GM11168 (cell line): ENCODE measurements around the gene DRC1.
"Not testable (repeated sequence)": the region's sequence is repeated elsewhere in the genome, so short reads cannot be mapped to it uniquely, and the experiment has no call there.

ENCODE experiments used
- in situ Hi-C: fragments of 300-500 bp; cut with MboI; formaldehyde crosslinking; loops from one replicate; pipeline ENCODE4 v1.12.0; 2022; ENCODE audit warnings: low sequenced_read_pairs; ENCODE audit not compliant: unreplicated experiment

DRC1 gene

DNA sequence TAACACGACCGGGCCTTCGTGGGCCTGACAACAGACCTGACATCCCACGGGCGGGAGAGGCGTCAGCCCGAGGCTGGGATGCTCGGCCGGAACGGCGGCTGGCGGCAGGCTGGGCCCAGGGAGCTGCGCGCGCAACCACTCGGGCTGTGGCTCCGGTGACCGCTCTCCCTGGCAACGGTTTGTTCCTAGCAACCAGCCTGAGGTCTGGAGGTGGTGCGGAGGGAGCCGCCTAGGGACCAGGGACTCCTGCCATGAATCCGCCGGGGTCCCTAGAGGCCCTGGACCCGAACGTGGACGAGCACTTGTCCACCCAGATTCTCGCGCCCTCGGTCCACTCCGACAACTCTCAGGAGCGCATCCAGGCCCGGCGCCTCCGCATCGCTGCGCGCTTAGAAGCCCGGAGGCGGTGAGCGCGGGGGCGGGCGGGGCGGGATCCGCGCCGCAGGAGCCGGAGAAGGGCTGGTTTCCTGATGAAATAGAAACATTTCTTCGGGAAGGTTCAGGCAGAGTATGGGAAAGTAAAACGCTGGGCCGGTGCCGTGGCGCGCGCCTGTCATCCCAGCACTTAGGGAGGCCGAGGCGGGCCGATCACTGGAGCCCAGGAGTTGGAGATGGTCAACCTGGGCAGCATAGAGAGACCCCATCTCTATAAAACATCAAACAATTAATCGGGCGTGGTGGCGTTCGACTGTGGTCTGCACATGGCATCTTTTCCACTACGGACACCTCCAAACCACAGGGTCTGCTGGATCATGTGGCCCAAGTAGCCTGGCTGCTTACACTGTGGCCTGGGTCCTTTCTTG is at the start of gene DRC1:
TSS of gene DRC1 (plus strand) at position 182 of the 803 bp plus-strand sequence. CDS start at position 252, 70 bp downstream.
- in situ Hi-C loops, result no loop called here

- in situ Hi-C loops, result no loop called here
These were observed 48.8 kb upstream of the DRC1 start for GRCh38 chr2:26352892-26353291.

GRCh38 chr2:26354469-26354868 is 47.3 kb upstream of the DRC1 start:
- in situ Hi-C loops, result not testable (repeated sequence)

GRCh38 chr2:26355038-26355995 is 46.4 kb upstream of the DRC1 start:
- in situ Hi-C loops, result no loop called here

DNA sequence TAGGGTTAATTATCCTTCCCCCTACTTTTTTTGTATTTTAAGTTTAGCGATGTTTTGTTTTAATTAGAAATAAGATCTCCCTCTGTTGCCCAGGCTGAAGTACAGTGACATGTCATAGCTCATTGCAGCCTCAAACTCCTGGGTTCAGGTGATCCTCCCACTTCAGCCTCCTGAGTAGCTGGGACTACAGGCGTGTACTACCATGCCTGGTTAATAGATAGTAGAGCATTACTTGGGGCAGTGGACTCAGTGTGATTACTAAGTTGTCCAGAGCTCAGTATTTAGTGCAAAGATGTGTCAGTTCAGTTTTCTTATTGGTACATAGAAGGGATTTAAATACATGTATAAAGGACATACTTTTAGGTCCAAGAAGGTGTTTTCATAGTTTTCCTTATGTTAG is 45.6 kb upstream of the DRC1 start:
- in situ Hi-C loops, result no loop called here

DNA sequence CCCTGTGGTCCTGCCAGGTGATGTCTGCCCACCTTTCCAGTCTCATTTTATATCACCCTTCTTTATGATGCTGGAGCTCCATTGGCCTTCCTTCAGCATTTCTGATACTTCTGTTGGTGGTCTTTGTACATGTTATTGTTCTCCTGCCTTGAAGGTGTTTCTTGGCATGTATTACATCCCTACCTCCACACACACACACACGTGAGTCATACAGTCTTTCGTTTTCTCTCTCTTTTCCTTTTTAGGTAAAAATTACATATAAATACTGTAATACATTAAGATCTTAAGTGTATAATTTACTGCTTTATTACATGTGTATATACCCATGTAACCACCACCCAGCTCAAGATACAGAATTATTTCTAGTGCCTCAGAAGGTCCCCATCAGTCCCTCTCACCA is 44.9 kb upstream of the DRC1 start:
- in situ Hi-C loops, result no loop called here

DNA sequence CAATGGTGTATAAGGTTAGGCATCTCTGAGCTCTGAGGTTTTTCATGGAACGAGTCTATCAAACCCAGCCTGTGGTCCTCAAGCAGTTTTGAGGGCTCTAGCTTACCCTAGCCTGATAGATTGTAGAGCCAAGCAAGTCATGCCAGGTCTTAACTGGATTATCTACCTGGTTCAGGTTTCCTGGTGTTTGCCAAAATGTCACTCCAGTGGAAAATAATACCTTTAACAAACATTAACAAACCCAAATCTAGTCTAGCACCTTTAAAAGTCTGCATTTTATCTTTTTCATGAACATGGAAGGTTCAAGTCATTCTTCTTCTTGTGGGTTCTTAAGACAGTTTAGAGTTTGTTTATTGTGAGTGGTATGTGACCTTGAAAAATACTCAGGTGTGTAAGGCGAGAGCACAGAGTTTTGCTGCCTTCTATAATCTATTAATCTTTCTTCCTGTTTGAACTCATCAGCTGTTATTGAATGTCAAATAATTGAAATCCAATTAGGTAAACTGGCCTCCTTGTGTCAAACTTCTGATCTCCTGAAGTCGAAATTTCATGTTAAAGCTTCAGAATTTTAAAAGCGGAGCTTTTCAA is 41.7 kb upstream of the DRC1 start:
- in situ Hi-C loops, result no loop called here

- in situ Hi-C loops, result no loop called here
These were observed 38.4 kb upstream of the DRC1 start for GRCh38 chr2:26363323-26363722.

DNA sequence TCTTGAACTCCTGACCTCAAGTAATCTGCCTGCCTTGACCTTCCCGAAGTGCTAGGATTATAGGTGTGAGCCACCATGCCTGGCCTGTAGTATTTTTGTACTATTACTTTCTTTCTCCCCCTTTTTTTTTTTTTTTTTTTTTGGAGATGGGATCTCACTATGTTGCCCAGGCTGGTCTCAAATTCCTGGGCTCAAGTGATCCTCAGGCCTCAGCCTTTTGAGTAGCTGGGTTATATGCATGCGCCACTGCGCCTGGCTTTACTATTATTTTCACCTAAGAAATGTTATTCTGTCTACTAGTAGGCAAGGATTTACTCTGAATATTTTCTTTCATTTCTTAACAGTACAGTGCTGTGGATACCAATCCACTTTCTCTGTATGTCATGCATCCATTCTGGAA is 37.8 kb upstream of the DRC1 start:
- in situ Hi-C loops, result no loop called here

- in situ Hi-C loops, result no loop called here
These were observed 37.1 kb upstream of the DRC1 start for GRCh38 chr2:26364669-26365068.

DNA sequence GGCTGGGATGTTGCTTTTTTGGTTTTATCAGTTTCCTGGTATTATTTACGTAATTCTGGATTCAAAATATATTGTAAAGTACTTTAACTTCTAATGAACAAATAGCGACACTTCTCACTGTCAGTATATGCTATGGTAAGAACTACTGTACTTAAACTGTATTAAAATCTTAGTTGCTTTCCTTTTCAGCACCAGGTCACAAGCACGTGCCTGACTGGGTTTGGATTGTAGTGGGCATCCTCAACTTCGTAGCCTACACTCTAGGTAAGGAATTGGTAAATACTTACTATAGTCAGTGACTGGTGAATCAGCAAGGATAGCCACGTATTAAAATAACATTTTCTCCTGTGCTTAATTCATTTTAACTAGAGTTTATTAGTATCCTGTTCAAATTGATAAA is 34.8 kb upstream of the DRC1 start:
- in situ Hi-C loops, result no loop called here

- in situ Hi-C loops, result not testable (repeated sequence)
These were observed 32.1 kb upstream of the DRC1 start for GRCh38 chr2:26369664-26370063.

DNA sequence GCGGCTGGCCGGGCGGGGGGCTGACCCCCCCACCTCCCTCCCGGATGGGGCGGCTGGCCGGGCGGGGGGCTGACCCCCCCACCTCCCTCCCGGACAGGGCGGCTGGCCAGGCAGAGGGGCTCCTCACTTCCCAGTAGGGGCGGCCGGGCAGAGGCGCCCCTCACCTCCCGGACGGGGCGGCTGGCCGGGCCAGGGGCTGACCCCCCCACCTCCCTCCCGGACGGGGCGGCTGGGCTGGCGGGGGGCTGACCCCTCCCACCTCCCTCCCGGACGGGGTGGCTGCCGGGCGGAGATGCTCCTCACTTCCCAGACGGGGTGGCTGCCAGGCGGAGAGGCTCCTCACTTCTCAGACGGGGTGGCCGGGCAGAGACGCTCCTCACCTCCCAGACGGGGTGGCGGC is 30.8 kb upstream of the DRC1 start:
- in situ Hi-C loops, result not testable (repeated sequence)

DNA sequence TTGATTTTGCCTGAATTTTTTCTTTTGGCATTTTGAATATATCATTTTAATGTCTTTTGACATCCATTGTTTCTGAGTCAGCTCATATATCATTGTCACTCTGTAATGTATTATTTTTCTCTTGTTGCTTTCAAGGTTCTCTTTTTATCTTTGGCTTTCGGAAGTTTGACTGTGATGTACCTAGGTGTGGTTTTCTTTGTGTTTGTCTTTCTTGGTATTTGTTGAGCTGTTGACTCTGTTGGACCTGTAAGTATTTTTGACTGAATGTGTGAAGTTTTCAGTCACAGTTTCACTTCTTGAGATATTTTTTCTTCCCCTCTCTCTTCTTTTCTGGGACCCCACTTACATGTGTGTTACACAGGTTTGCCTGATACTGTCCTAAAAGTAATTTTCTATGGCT is 24.9 kb upstream of the DRC1 start:
- in situ Hi-C loops, result no loop called here

GRCh38 chr2:26380281-26380680 is 21.4 kb upstream of the DRC1 start:
- in situ Hi-C loops, result no loop called here

DNA sequence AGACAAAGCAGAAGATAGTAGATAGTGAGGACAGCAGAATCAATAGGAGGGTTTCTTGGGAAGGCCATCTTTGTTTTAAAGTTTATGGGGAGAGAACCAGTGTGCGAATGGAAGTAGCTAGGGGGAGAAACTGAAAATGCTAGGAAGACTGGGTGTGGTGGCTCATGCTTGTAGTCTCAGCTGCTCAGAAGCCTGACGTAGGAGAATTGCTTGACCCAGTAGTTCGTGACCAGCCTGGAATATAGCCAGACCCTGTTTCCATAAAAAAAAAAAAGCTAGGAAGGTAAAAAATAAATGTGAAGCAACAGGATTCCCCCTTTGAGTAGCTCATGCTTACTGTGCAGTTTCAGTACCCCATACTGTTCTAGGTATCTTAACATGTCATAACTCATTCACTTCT is 19.2 kb upstream of the DRC1 start:
- in situ Hi-C loops, result no loop called here

- in situ Hi-C loops, result no loop called here
These were observed 17.5 kb upstream of the DRC1 start for GRCh38 chr2:26384183-26384582.

DNA sequence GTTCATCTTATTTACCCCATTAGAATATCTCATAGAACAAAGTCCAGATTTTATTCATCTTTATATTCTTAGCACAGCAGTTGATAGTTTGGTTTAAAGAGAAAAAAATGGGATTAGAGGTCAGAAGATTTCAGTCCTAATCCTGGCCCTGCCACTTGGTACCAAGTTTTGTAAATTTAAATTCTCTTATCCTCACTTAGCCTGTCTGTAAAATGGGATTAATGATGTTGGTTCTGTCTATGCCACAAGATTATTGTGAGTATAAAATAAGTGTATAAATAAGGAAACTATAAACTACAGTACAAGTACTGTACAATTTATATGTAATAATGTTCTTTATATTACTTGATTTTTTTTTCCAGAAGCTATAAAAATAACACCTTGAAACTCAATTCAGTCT is 17.1 kb upstream of the DRC1 start:
- in situ Hi-C loops, result no loop called here

GRCh38 chr2:26387189-26387588 is 14.5 kb upstream of the DRC1 start:
- in situ Hi-C loops, result no loop called here

GRCh38 chr2:26394694-26395093 is 7.0 kb upstream of the DRC1 start:
- in situ Hi-C loops, result no loop called here

DNA sequence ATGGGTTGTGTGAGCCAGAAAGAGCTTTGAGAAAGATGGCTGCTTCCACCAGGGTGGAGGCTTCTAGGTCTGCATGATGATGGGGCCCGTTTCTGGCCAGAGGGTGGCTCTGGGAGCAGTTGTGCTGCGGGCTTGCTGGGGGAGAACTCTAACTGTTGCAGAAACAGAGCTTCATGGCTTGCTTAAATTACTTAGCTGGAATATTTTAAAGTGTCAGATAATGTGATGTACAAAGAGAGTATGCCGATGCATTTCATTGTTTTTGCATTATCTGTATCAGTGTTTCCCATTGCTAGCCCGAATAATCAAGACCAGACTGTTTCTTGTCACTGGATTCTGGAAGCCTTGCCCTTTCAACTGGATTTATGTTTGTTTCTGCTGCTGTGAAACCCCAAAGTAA is 6.3 kb upstream of the DRC1 start:
- in situ Hi-C loops, result no loop called here
